Nephron progenitor cell (in vitro differentiated cells): ENCODE measurements around the gene COL4A1.
A peak's percentile ranks its signal among the peaks of the same experiment; 100 is the strongest.
"Not testable (repeated sequence)": the region's sequence is repeated elsewhere in the genome, so short reads cannot be mapped to it uniquely, and the experiment has no call there.

Source experiments
- DNase-seq: peaks from one replicate; pipeline ENCODE4 v3.0.0; 2021
- H3K27ac Mint-ChIP-seq: 2 replicates; pipeline ENCODE4 v1.8.0; 2021; ENCODE audit warnings: mild to moderate bottlenecking, moderate library complexity, mixed read lengths
- H3K27me3 Mint-ChIP-seq: 2 replicates; pipeline ENCODE4 v1.8.0; 2021; ENCODE audit warnings: mild to moderate bottlenecking, low read depth, mixed read lengths; ENCODE audit not compliant: poor library complexity
- H3K36me3 Mint-ChIP-seq: 2 replicates; pipeline ENCODE4 v1.8.0; 2021; ENCODE audit warnings: low read depth, mixed read lengths
- H3K4me1 Mint-ChIP-seq: 2 replicates; pipeline ENCODE4 v1.8.0; 2021; ENCODE audit warnings: mixed read lengths
- H3K4me3 Mint-ChIP-seq: 2 replicates; pipeline ENCODE4 v1.8.0; 2021; ENCODE audit warnings: mild to moderate bottlenecking, moderate library complexity, mixed read lengths
- H3K9me3 Mint-ChIP-seq: 2 replicates; pipeline ENCODE4 v1.8.0; 2021; ENCODE audit warnings: mild to moderate bottlenecking, moderate library complexity, mixed read lengths
- TF ChIP-seq, protein P1 (sequence below): fragments of 200-600 bp; sonication (generic); IDR thresholded peaks from 2 replicates; pipeline ENCODE4 v1.5.0; 2021; ENCODE audit warnings: antibody characterized with exemption

The COL4A1 gene

DNA sequence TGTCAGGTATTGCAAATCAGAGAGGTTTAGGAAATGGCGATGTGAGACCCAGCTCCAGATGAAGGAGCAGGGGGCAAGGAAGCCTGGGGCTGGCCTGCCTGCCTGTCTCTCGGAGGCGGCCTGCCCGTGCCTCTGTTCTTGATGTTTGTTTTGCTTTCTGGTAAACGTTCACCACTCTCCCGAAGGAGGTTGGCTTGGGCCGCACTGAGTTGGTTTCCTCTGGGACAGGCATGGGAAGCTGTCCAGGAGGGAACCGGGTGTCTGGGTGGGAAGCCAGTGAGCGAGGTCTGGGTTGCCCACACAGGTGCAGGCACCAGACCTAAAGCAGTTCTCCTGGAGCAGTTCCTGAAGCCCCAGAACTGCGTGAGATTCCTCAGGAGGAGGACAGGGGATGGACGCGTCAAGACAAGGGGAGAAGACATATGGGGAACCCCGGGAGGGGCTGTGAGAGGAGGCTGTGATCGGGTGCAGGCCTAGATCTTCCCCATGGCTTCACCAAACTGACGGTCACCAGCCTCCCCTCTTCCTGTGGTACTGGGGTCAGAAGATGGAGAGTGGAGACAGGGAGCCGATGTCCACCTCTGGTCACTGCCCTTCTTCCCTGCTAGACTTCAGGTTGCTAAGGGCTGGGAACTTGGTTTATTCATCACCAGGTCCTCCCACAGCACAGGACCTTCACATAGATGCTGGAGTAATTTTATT is 15.3 kb upstream of the COL4A1 start:
- no peak overlapping the region for H3K27ac Mint-ChIP-seq
- H3K36me3 Mint-ChIP-seq = peaks cover 35% of the 10 kb centered on the region
- TF ChIP-seq, protein P1, sequence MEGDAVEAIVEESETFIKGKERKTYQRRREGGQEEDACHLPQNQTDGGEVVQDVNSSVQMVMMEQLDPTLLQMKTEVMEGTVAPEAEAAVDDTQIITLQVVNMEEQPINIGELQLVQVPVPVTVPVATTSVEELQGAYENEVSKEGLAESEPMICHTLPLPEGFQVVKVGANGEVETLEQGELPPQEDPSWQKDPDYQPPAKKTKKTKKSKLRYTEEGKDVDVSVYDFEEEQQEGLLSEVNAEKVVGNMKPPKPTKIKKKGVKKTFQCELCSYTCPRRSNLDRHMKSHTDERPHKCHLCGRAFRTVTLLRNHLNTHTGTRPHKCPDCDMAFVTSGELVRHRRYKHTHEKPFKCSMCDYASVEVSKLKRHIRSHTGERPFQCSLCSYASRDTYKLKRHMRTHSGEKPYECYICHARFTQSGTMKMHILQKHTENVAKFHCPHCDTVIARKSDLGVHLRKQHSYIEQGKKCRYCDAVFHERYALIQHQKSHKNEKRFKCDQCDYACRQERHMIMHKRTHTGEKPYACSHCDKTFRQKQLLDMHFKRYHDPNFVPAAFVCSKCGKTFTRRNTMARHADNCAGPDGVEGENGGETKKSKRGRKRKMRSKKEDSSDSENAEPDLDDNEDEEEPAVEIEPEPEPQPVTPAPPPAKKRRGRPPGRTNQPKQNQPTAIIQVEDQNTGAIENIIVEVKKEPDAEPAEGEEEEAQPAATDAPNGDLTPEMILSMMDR = no peak
- H3K4me3 Mint-ChIP-seq = no peak overlapping the region
- H3K27me3 Mint-ChIP-seq = peaks cover 9% of the 10 kb centered on the region
- peaks cover 12% of the 10 kb centered on the region for H3K9me3 Mint-ChIP-seq
- DNase-seq = no peak
- H3K4me1 Mint-ChIP-seq = peaks cover 89% of the 10 kb centered on the region

DNA sequence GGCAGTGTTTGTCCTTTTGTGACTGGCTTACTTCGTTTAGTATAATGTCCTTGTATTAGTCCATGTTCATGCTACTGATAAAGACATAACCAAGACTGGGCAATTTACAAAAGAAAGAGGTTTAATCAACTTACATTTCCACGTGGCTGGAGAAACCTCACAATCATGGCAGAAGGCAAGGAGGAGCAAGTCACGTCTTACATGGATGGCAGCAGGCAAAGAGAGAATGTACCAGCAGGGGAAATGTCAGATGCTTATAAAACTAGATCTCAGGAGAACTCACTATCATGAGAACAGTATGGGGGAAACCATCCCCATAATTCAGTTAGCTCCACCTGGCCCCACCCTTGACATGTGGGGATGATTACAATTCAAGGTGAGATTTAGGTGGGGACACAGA is 14.6 kb upstream of the COL4A1 start:
- Mint-ChIP-seq H3K27ac (peak overlapping the region; percentile 85), H3K4me1 (peaks cover 86% of the 10 kb centered on the region), H3K9me3 (peaks cover 12% of the 10 kb centered on the region), H3K36me3 (peaks cover 41% of the 10 kb centered on the region)
- H3K4me3 Mint-ChIP-seq, DNase-seq, H3K27me3 Mint-ChIP-seq: not testable (repeated sequence)

DNA sequence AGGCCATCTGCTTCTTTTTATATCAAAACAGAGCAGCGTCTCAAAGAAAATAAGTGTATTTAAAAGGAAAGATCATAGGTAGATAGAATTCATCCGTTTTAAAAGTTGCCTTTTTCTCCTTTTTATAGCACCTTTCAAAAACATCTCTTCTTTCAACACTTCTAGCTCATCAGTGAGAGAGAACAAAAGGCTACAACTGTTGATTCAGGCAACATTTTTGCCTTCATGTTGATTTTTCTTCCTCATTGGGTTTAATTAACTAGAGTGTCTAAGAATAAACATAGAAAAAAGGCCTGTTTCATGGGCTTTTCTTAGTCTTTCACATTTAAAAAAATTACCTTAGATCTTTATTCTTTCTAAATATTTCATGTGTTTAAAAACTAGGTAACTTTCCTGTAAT is 13.7 kb upstream of the COL4A1 start:
- DNase-seq = no peak
- peaks cover 47% of the 10 kb centered on the region for H3K36me3 Mint-ChIP-seq
- H3K27ac Mint-ChIP-seq = peak overlapping the region; percentile 67
- H3K9me3 Mint-ChIP-seq = peaks cover 12% of the 10 kb centered on the region
- peaks cover 7% of the 10 kb centered on the region for H3K27me3 Mint-ChIP-seq
- peaks cover 83% of the 10 kb centered on the region for H3K4me1 Mint-ChIP-seq
- H3K4me3 Mint-ChIP-seq = no peak overlapping the region
- TF ChIP-seq, protein P1 = no peak

DNA sequence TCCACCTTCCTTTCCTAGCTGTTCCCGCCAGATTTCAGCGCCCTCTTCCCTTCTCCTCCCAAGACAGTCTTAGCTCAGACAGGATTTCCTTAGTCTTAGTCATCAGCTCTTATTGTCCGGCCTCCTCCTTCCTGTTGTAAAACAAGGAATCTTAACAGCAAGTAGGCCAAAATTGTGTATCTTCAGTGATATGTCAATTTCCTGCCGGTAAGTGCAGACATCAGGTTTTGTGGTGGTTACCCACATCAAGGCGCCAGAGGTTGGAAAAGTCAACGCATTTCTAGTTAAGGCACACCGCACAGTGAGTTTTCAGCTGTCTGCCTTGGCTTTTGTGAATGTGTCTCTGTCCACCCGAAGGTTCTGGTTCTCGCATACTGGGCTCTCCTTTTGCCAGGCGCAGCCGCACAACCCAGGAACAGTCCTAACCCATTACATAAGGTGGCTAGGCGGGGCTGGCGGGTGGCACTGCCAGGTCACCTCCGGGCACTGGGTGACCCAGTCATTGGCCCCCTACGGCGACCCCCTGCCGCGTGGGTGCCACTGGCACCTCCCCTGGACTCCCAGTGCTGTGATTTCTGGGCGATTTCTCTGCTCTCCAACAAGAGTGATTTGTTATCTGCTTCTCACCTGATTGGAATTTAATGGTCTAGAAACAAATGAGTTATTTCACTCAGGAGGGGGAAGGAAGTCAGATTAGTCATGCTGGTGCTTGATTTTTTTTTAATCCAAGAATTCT is 13.0 kb upstream of the COL4A1 start:
- DNase-seq = no peak
- peaks cover 12% of the 10 kb centered on the region for H3K9me3 Mint-ChIP-seq
- H3K36me3 Mint-ChIP-seq = peaks cover 51% of the 10 kb centered on the region
- peak overlapping the region; percentile 22 for H3K4me3 Mint-ChIP-seq
- H3K4me1 Mint-ChIP-seq = peaks cover 79% of the 10 kb centered on the region
- TF ChIP-seq, protein P1 = no peak
- H3K27ac Mint-ChIP-seq = peak overlapping the region; percentile 93
- H3K27me3 Mint-ChIP-seq = peaks cover 7% of the 10 kb centered on the region

DNA sequence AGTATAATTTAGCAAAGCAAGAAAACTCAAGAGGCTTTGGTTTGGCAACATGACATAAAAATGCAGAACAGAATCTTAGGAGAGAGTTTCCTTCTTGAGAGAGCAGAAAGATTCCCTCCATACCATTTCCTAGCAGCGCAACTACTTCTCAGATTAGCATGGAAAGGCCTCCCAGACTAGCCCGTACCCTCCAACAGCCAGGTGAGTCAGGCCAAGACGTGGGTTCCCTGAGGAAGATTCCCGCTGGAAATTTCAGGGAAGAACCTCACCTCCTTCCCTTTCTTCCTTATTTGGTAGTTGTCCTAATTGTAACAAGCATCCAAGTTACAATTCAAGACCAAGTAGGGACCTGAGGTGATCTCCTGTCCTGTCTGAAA is 12.4 kb upstream of the COL4A1 start:
- Mint-ChIP-seq H3K4me3 (peak overlapping the region; percentile 22), H3K9me3 (peaks cover 12% of the 10 kb centered on the region), H3K27me3 (peaks cover 7% of the 10 kb centered on the region), H3K27ac (peak overlapping the region; percentile 93), H3K4me1 (peaks cover 75% of the 10 kb centered on the region), H3K36me3 (peaks cover 52% of the 10 kb centered on the region)
- no peak for DNase-seq
- TF ChIP-seq, protein P1 = no peak

DNA sequence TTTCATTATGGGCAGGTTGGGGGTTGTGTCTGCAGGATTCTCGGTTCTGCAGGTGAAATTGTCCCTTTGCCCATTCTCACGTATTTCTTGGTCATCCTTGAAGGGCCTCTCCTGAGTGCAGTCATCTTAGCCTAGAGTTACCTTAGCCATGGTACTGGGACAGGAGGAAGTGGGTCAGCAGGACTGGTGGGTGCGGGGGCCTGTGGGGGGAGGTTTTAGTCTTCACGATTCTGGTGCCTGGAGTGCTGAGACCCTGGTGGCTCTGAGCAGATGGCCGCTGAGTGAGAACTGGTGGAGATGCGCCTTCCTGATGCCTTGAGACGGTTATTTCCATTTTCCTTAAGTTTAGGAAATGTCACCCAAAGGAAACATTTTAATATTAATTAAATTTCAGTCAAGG is 12.0 kb upstream of the COL4A1 start:
- no peak overlapping the region for H3K4me3 Mint-ChIP-seq
- H3K27me3 Mint-ChIP-seq = peaks cover 7% of the 10 kb centered on the region
- TF ChIP-seq, protein P1 = no peak
- peak overlapping the region; percentile 93 for H3K27ac Mint-ChIP-seq
- peaks cover 75% of the 10 kb centered on the region for H3K4me1 Mint-ChIP-seq
- H3K9me3 Mint-ChIP-seq = peaks cover 12% of the 10 kb centered on the region
- DNase-seq = no peak
- peaks cover 56% of the 10 kb centered on the region for H3K36me3 Mint-ChIP-seq
